ENCODE results near the gene PEX16.
A peak's percentile ranks its signal among the peaks of the same experiment; 100 is the strongest.

Gene PEX16

DNA sequence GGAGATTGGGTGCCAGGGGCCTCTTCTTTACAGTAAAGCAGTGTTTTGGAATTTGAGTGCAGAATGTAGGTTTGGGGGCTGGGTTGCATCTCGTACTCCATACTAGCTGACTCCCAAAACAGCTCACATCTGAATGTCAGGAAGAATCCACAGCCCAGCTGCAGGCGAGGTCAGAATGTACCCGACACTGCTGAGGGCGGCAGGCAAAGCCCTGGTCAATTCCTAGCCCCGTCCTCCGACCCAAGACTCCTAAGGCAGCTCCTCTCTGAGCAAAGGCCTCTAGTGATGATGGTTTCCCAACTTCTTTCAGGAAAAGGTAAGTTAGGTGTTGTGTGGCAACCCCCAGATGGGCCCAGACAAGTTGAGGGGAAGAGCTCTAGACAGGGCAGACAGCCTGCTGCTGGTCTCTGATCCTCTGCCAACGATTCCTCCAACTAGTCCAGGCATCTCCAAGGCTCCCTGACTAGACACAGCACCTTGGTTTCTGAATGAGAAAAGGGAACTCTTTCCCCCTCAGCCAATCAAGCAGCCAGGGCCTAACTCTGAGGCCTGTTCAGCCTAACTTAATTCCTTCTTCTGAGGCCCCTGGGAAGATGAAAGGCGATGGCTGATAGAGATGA lies 13.4 kb upstream of the PEX16 start:
- DNase-seq: no peak

DNA sequence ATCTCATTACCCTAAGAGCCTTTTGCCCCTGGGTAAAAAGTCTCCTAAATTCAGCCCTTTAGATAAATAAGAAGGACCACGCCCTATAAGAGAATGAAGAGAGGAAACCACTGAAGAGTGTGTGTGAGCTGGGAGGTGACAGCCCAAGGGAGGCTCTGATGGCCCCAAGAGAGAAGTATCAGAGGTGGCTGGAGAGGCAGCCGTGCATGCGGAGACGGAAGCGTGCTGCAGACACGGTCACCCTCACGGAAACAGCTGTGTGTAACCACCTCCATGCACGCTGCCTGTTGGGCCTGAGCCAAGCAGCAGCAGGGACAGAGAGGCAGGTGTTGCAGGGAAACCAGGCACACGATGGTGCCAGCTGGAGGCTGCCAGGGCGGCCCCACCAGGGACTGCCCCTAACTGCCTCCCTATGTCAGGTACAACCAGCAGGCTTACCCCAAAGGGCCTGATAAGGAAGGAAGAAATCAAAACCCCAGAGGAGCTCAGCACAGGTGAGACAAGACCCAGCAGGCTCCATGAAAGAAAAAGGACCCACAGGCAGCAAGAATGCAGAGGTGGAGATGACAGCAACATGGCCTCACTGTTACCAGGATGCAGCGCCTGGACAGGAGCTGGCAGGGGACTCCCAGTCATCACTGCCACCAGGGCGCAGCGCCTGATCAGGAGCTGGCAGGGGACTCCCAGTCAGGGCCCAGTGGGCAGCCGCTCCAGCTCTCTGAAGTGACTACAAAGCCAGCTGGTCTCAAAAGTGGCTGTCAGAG lies 12.5 kb upstream of the PEX16 start:
- peak in 1 of 2 experiments; percentile 47 for DNase-seq

DNA sequence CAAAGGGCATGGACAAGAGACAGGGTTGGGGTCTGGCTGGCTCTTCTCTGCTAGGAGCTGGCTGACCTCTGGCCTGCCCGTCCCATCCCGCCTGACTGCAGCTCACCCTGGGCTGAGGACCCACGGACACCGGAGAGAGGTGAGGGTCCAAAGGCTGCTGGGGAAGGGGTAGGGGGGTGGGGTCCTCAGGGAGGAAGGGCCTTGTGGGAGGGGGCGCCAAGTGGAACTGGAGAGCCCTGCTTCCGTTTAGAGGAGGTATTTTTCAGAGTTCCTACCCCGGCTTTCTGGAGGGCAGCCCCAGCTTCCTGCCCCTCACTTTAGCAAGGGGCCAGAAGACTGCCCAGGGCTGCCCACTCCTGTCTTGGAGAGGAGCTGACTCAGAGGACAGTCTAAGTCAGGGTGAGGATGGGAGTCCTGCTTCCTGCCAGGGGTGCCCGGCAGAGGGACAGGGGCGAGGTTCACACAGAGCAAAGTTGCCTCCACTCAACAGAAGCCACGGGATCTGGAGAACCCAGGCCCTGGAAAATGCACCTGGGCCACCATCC lies 11.9 kb upstream of the PEX16 start:
- no peak for DNase-seq

DNA sequence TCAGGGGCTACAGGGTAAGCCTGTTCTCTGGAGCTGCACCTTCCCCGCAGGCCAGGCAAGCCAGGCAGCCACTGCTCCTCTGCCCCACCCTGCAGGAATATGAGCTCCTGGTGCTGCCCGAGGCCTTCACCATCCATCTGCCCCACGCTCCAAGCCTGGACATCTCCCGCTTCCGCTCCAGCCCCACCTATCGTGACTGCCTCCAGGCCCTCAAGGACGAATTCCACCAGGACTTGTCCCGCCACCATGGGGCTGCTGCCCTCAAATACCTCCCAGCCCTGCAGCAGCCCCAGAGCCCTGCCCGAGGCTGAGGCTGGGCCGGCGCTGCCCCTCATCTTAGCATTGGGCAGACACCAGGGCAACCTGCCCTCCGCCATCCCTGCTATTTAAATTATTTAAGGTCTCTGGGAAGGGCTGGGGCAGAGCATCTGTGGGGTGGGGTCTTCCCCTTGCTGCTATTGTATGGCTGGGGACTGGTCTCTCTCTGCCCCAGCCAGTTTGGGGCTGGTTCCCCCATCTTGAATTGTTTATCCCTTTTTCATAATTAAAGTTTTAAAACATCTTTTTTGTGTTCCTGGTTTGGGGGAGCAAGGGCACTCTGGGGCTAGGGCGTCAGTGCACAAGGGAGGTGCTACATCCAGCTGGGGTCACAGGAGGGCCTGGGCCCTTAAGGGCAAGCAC lies 11.0 kb upstream of the PEX16 start:
- DNase-seq: no peak

DNA sequence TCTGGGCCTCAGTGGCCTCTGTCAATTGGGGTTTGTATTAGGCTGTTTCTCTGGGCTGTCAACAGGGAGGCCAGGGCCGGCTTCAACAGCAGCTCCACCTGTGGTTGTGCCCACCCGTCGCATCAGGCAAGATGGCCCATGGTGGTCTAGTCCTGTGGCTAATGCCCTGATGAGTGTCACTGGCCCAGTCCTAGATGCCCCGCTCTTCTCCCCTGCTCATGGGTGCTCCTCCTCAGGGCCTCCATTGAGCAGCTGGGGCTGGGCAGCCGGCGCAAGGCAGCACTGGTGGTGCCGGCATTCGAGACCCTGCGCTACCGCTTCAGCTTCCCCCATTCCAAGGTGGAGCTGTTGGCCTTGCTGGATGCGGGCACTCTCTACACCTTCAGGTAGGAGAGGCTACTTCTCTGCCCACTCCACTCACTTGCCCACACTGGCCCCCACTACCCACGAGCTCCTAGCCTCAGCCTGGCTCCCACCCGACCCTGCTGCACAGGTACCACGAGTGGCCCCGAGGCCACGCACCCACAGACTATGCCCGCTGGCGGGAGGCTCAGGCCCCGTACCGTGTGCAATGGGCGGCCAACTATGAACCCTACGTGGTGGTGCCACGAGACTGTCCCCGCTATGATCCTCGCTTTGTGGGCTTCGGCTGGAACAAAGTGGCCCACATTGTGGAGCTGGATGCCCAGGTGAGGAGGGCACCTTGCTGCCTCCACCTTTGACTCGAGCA lies 10.2 kb upstream of the PEX16 start:
- DNase-seq: no peak

DNA sequence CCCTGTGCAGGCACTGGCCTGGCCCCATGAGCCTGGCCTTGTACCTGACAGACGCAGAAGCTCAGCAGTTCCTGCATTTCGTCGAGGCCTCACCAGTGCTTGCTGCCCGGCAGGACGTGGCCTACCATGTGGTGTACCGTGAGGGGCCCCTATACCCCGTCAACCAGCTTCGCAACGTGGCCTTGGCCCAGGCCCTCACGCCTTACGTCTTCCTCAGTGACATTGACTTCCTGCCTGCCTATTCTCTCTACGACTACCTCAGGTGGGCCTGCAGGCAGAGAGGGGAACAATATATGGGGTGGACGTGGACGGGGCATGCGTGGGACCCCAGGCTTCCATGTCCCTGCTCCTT lies 9.6 kb upstream of the PEX16 start:
- no peak for DNase-seq

DNA sequence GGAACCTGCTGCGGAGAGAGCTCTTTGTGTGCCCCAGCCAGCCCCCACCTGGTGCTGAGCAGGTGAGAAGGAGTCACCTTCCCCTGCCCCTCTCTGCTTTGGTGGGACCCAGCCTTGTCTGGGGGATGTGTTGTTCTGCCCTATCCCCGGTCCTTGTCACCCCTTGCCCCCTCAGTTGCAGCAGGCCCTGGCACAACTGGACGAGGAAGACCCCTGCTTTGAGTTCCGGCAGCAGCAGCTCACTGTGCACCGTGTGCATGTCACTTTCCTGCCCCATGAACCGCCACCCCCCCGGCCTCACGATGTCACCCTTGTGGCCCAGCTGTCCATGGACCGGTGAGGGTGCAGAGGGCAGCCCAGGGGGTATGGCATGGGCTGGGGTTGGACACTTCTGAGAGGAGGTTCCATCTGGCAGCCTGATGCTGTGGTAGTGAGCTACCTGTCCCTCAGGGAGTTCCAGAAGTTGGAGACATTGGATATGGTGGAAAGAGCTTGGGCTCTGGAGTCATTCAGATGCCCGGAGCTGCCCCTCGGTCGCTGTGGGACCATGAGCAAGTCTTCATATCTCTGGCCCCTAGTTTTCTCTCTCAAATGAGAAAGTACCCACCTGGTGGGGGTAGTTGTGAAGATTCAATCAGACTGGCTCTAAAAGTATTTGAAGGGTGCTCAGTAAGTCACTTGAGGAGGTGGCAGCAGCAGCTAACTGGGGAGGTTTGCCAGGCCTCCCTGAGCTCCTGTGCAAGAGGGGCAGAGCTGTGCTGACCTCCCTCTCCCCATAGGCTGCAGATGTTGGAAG lies 9.1 kb upstream of the PEX16 start:
- no peak for DNase-seq

DNA sequence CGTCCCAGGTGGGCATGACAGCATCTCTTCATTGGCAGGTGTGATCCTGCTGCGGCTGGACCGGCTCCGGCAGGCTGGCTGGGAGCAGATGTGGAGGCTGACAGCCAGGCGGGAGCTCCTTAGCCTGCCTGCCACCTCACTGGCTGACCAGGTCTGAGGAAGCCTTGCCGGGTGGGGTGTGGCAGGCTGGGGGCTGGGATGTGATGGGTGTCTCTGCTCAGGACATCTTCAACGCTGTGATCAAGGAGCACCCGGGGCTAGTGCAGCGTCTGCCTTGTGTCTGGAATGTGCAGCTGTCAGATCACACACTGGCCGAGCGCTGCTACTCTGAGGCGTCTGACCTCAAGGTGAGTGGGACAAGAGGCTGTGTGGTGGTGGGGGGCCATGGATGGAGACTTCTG lies 8.3 kb upstream of the PEX16 start:
- no peak for DNase-seq

DNA sequence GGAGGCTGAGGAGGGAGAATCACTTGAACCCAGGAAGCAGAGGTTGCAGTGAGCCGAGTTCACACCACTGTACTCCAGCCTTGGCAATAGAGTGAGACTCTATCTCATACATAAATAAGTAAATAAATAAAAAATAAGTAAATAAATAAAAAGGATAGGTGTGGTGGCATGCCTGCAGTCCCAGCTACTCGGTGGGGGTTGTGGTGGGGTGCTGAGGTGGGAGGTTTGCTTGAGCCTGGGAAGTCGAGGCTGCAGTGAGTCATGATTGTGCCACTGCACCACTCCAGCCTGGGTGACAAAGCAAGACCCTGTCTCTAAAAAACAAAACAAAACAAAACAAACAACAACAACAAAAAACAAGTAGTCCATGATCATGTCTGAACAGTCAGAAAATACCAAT lies 7.9 kb upstream of the PEX16 start:
- no peak for DNase-seq

DNA sequence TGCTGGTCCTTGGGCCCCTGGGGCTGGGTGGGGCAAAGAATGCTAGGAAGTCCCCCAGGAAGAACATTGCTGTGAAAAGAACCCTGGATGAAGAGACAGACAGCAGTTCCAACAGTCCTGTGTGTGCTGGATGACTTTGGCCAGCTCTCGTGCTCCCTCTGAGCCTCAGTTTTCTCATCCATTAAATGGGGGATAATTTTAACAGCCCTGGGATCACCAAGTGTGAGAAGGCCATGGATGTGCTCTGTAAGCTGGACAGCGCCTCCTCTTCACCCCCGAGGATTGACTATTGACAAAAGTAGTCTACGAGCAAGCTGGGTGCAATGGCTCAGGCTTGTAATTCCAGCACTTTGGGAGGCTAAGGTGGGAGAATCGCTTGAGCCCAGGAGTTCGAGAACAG lies 7.2 kb upstream of the PEX16 start:
- DNase-seq: no peak

DNA sequence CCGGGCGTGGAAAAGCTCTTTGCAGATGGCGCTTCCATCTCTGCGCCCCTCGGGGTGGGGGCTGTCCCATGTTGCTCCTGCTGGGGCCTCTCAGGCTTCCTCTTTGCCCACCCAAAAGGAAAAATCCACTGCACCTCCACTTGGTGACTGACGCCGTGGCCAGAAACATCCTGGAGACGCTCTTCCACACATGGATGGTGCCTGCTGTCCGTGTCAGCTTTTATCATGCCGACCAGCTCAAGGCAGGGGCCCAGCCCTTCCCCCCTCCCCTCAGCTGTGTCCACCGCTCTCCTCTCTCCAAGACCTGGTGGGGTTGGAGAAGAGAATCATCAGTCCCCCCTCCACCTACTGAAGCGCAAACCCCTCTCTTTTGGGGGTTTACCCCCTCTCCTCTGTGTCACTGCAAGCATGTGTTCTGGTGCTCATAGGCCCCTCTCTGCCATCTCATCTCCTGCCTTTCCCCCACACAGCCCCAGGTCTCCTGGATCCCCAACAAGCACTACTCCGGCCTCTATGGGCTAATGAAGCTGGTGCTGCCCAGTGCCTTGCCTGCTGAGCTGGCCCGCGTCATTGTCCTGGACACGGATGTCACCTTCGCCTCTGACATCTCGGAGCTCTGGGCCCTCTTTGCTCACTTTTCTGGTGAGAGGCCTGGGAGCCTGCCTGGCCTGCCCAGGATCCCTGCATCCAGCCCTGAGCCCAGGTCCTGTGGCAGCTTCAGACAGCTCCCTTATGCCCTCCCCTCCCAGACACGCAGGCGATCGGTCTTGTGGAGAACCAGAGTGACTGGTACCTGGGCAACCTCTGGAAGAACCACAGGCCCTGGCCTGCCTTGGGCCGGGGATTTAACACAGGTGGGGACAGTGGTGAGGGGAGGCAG lies 6.6 kb upstream of the PEX16 start:
- no peak for DNase-seq

DNA sequence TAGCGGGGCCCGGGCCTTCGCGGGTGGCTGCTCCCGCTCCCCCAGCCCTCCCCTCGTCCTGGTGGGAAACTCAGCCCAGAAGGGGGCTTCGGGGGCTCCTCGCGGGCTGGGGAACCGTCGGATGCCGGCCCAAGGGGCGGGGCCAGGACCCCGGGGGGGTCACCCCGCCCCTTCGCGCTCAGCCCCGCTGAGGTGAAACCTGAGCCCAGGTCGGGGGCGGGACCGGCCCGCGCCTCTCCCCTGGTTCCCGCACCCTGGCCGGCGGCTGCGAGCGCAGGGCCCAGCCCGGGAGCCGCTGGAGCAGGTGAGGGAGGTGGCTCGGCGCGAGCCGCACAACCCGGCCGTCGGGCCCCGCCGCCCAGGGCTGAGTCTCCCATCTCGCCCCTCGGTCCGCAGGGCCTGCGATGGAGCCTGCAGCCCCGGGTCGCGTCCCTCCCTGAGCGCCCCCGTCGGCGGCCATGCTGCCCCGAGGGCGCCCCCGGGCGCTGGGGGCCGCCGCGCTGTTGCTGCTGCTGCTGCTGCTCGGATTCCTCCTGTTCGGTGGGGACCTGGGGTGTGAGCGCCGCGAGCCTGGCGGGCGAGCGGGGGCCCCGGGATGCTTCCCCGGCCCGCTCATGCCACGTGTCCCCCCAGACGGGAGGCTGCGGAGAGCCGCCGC lies 4.9 kb upstream of the PEX16 start, which contains the start of gene LARGE2:
LARGE2 (plus strand) TSS at position 232 of the 658 bp plus-strand sequence; CDS start at position 459, 227 bp downstream.
- peak in 1 of 2 experiments; percentile 41 for DNase-seq

DNA sequence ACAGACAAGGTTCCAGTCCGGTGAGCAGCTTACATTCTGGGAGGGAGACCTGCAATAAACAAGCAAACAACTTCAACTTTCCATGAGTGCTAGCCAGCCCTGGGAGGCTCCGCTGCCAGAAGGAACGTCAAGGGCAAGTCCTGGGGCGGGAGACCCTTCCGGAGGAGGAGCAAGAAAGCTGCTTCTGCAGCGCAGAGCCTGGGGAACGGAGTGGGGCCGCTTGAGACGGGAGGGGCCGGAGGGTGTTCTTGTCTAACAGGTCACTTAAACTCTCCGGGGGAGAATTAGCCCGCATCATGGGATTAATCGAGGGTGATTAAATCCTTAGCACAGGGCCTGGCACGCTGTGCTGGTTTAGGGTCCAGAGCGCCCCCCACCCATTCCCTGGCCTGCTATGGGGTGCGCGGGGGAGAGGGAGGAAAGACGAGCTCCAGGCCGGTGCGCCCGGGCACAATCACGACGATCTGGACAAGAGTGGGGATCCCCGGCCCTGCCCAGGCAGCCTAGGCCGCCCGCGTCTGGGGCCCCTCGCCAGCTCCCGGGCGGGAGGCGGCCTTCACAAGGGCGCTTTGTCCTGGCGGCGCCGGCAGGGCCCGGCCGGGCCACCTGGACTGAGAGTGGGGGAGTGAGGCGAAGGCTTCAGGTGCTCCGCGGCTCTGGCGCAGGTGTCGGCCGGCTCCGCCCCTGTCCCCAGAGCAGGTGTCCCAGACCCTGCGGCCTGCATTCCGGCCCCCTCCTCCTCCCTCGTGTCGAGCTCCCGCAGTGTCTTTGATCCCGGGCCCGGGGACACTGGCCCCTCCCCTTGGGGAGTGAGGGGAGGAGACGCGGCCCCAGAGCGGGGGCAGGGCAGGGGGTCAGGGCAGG lies 4.1 kb upstream of the PEX16 start:
- DNase-seq: peak in 1 of 2 experiments; percentile 28

DNA sequence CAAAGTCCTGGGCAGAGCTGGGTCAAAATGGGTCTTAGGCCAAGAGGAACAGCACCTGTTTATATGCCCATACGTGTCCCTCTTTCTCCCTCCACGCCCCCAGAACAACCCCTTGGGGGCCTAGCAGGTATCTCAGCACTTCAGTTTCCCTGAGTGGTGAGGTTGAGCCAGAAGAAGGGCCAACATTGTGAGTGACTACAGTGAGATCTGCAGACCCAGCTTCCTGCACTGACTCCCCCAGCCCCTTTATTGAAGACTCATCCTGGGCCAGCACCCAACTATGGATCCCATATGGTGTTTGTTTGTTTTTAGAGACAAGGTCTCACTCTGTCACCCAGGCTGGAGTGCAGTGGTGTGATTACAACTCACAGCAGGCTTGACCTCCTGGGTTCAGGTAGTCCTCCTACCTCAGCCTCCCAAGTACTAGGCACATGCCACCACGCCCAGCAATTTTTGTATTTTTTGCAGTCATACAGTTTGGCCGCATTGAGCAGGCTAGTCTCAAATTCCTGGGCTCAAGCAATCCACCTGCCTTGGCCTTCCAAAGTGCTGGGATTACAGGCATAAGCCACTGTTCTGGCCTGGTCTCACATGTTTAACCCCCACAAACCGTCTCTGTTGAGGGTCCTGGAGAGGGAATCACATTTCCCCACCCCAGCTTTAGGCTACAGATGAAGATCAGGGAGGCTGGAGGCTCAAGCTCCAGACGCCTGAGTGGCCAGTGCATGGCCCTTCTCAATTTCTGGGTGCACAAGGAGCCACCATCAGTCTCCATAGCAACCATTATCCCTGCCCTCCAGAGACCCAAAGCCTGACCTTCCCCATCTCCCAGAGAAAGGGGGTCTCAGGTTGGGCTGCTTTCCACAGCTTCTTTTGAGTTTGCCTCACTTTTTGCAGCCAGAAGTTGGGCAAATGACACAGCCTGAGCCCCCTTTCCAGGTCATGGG lies 3.1 kb upstream of the PEX16 start:
- DNase-seq: peak in 1 of 2 experiments; percentile 13

DNA sequence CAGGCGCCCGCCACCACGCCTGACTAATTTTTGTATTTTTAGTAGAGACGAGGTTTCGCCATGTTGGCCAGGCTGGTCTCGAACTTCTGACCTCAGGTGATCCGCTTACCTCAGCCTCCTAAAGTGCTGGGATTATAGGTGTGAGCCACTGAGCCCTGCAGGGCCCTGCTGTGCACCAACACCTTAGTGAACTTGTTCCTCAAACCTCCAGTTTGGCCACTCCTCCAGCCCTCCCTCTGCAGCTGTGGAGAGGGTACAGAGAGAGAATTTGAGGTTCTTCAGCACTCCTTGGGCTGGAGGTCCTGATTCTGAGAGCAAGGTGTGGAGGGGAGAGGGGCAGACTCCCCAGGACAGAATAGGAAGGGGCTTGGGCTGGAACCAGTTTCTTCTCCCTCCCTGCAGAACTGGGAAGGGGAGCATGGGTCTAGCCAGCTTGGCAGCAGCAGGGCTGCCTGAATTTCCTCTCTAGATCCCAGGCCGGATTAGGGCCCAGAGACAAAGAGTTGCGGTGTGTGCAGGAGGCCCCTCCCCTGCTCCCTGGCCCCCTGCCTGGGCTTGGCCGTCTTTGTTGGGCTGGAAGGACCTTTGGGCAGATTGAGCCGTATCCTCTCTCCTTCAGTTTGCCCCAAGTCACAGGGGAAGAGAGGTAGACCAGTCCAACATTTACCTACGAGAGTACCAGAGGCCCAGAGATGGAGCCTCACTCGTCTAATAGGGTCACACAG lies 2.3 kb upstream of the PEX16 start:
- no peak for DNase-seq

DNA sequence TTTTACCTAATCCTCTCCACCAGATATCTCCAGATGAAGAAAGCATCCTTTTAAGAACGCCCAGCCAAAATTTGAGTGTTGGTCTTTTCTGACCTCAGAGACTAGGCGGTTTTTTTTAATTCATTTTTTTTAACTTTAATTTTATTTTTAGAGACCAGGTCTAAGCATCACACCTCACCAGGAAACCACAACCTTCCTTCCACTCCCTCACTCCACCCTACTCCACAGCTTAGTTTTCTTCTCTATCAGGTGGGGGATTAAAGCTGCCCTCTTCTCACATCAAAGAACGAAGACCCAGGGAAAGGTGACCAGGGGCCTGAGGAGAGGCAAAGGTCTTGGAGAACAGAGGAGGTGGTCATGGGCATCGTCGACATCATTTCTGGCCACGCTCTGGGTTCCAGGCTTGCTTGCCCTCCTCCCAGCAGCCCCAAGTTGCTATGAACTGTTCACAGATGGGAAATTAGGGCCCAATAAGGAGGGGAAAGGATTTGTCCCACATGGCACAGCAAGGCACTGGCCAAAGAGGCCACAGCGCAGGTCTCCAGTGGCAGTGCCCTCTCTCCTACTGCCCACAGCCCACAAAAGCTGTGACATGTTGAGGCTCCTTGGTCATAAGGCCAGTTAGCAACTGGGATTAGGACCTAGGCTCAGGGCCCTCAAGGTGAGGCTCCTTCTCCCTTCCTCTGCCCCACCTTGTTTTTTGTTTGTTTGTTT lies 1.4 kb upstream of the PEX16 start:
- no peak for DNase-seq
